Activated T-helper 1 cell treated with anti-CD3 and anti-CD28 coated beads, Interleukin-12 subunit alpha, Interleukin-12 subunit beta, Interleukin-2, Interleukin-4 antibody, amounts not matched to agents 30 ng/mL and 10 ng/mL and 1 ng/mL, durations not matched to agents 14 hours and 24 hours and 36 hours (primary cell): ENCODE results near the gene OMA1. TPM values are rescaled to one million over a fixed set of nuclear protein-coding genes. Genes with fewer than 3 reads are reported as not detected.
"Not testable (repeated sequence)": the region's sequence is repeated elsewhere in the genome, so short reads cannot be mapped to it uniquely, and the experiment has no call there.

Source experiments
- DNase-seq: peaks from one replicate; pipeline ENCODE4 v3.0.0; 2021; ENCODE audit warnings: low spot score
- H3K27ac Mint-ChIP-seq: one replicate; pipeline ENCODE4 v1.8.0; 2021; ENCODE audit warnings: mild to moderate bottlenecking, mixed read lengths
- H3K27me3 Mint-ChIP-seq: one replicate; pipeline ENCODE4 v1.8.0; 2022; ENCODE audit warnings: mild to moderate bottlenecking, moderate library complexity, mixed read lengths; ENCODE audit not compliant: insufficient read depth
- H3K36me3 Mint-ChIP-seq: one replicate; pipeline ENCODE4 v1.8.0; 2021; ENCODE audit warnings: low read depth, mixed read lengths
- H3K4me1 Mint-ChIP-seq: one replicate; pipeline ENCODE4 v1.8.0; 2021; ENCODE audit warnings: low read depth, mixed read lengths
- H3K4me3 Mint-ChIP-seq: one replicate; pipeline ENCODE4 v1.8.0; 2021; ENCODE audit warnings: mild to moderate bottlenecking, moderate library complexity, mixed read lengths
- H3K9me3 Mint-ChIP-seq: one replicate; pipeline ENCODE4 v1.8.0; 2021; ENCODE audit warnings: mixed read lengths
- intact Hi-C: fragments of 100-400 bp; cut with micrococcal nuclease; formaldehyde crosslinking; loops from one replicate; pipeline ENCODE4 v1.15.1; 2024
- total RNA-seq: library from RNA; stranded (reverse); gene quantifications from 2 replicates; pipeline ENCODE4 v1.2.3, GENCODE V29; 2022

The OMA1 gene
- total RNA-seq, 1 donor from 2014 or later, result 12.9 TPM

- peaks cover 29% of the 10 kb centered on the region for H3K4me1 Mint-ChIP-seq
- H3K36me3 Mint-ChIP-seq, H3K4me3 Mint-ChIP-seq, H3K27ac Mint-ChIP-seq, intact Hi-C loops, DNase-seq, H3K9me3 Mint-ChIP-seq: not testable (repeated sequence)
- H3K27me3 Mint-ChIP-seq, result peaks cover 66% of the 10 kb centered on the region
These were observed 35.6 kb upstream of the OMA1 start for GRCh38 chr1:58582143-58582542.

GRCh38 chr1:58581641-58582040, 35.1 kb upstream of the OMA1 start:
- no peak overlapping the region for H3K4me3 Mint-ChIP-seq
- intact Hi-C loops, result no loop called here
- H3K9me3 Mint-ChIP-seq, result no peaks in the 10 kb centered on the region

GRCh38 chr1:58580186-58580585, 33.7 kb upstream of the OMA1 start:
- no peak overlapping the region for H3K27ac Mint-ChIP-seq
- DNase-seq, result no peak
- intact Hi-C loops, result no loop called here
- no peaks in the 10 kb centered on the region for H3K9me3 Mint-ChIP-seq
- peaks cover 67% of the 10 kb centered on the region for H3K27me3 Mint-ChIP-seq
- peaks cover 6% of the 10 kb centered on the region for H3K36me3 Mint-ChIP-seq
- H3K4me1 Mint-ChIP-seq, result peaks cover 37% of the 10 kb centered on the region
- no peak overlapping the region for H3K4me3 Mint-ChIP-seq

More at GRCh38 chr1:58581641-58582040, 35.1 kb upstream of the OMA1 start:
- Mint-ChIP-seq H3K27me3 (peaks cover 64% of the 10 kb centered on the region), H3K27ac (no peak overlapping the region), H3K36me3 (peaks cover 3% of the 10 kb centered on the region), H3K4me1 (peaks cover 29% of the 10 kb centered on the region)
- DNase-seq, result no peak

- peak overlapping the region; percentile 84 for H3K27ac Mint-ChIP-seq
- no peak for DNase-seq
- peaks cover 40% of the 10 kb centered on the region for H3K4me1 Mint-ChIP-seq
- intact Hi-C loops, result loop anchor here (10.0 kb wide), 1 partner anchor 1153 kb away; the partner anchor contains the start of gene DAB1
- peaks cover 61% of the 10 kb centered on the region for H3K27me3 Mint-ChIP-seq
- H3K36me3 Mint-ChIP-seq, result peaks cover 8% of the 10 kb centered on the region
- peak overlapping the region; percentile 53 for H3K4me3 Mint-ChIP-seq
- no peaks in the 10 kb centered on the region for H3K9me3 Mint-ChIP-seq
These were observed 31.1 kb upstream of the OMA1 start for GRCh38 chr1:58577654-58578030.

GRCh38 chr1:58576727-58577653, 30.5 kb upstream of the OMA1 start, which contains the start of gene TACSTD2:
TSS of gene TACSTD2 (minus strand) at chr1:58577252. CDS start at chr1:58577156, 96 bp downstream.
- intact Hi-C loops, result loop anchor here (10.0 kb wide), 1 partner anchor 1152 kb away; the partner anchor contains the start of gene DAB1
- peak within 1 kb of the TSS; percentile 84 for H3K27ac Mint-ChIP-seq

GRCh38 chr1:58576325-58576726, 29.8 kb upstream of the OMA1 start:
- Mint-ChIP-seq H3K27ac (peak overlapping the region; percentile 55), H3K4me1 (peaks cover 44% of the 10 kb centered on the region), H3K36me3 (peaks cover 8% of the 10 kb centered on the region), H3K27me3 (peaks cover 73% of the 10 kb centered on the region), H3K9me3 (no peaks in the 10 kb centered on the region), H3K4me3 (peak overlapping the region; percentile 77)
- intact Hi-C loops, result loop anchor here (10.0 kb wide), 1 partner anchor 1152 kb away; the partner anchor contains the start of gene DAB1
- DNase-seq, result no peak

More at GRCh38 chr1:58576727-58577653, 30.5 kb upstream of the OMA1 start, which contains the start of gene TACSTD2:
- no peak for DNase-seq
- Mint-ChIP-seq H3K36me3 (peaks cover 8% of the 10 kb centered on the region), H3K4me1 (peaks cover 44% of the 10 kb centered on the region), H3K4me3 (peak within 1 kb of the TSS; percentile 77), H3K9me3 (no peaks in the 10 kb centered on the region), H3K27me3 (peaks cover 67% of the 10 kb centered on the region)

GRCh38 chr1:58575551-58576324, 29.2 kb upstream of the OMA1 start:
- Mint-ChIP-seq H3K4me3 (peak overlapping the region; percentile 77), H3K27me3 (peaks cover 71% of the 10 kb centered on the region), H3K27ac (peak overlapping the region; percentile 55), H3K9me3 (no peaks in the 10 kb centered on the region), H3K36me3 (peaks cover 8% of the 10 kb centered on the region), H3K4me1 (peaks cover 44% of the 10 kb centered on the region)
- no peak for DNase-seq
- intact Hi-C loops, result loop anchor here (10.0 kb wide), 1 partner anchor 1151 kb away; the partner anchor contains the start of gene DAB1

- Mint-ChIP-seq H3K27ac (no peak overlapping the region), H3K27me3 (peaks cover 74% of the 10 kb centered on the region), H3K9me3 (no peaks in the 10 kb centered on the region), H3K36me3 (peaks cover 8% of the 10 kb centered on the region), H3K4me3 (no peak overlapping the region), H3K4me1 (peaks cover 44% of the 10 kb centered on the region)
- intact Hi-C loops, result loop anchor here (1.0 to 10.0 kb wide), 2 partner anchors 9 to 1150 kb away; partner anchors contain the start of gene DAB1
- no peak for DNase-seq
These were observed 28.3 kb upstream of the OMA1 start for GRCh38 chr1:58574816-58575215.

GRCh38 chr1:58573705-58574591, 27.4 kb upstream of the OMA1 start:
- Mint-ChIP-seq H3K36me3 (peaks cover 8% of the 10 kb centered on the region), H3K9me3 (no peaks in the 10 kb centered on the region), H3K27ac (peak overlapping the region; percentile 26), H3K4me1 (peaks cover 44% of the 10 kb centered on the region), H3K27me3 (peaks cover 74% of the 10 kb centered on the region), H3K4me3 (peak overlapping the region; percentile 41)
- intact Hi-C loops, result loop anchor here (1.0 to 10.0 kb wide), 5 partner anchors 10 to 1149 kb away; partner anchors contain the start of genes DAB1 and OMA1
- peak; percentile 67 for DNase-seq

GRCh38 chr1:58573138-58573537, 26.6 kb upstream of the OMA1 start:
- Mint-ChIP-seq H3K4me1 (peaks cover 44% of the 10 kb centered on the region), H3K4me3 (no peak overlapping the region), H3K27ac (no peak overlapping the region), H3K9me3 (no peaks in the 10 kb centered on the region), H3K36me3 (peaks cover 8% of the 10 kb centered on the region), H3K27me3 (peaks cover 74% of the 10 kb centered on the region)
- DNase-seq, result no peak
- intact Hi-C loops, result loop anchor here (1.0 to 10.0 kb wide), 4 partner anchors 27 to 1148 kb away; partner anchors contain the start of genes DAB1 and OMA1

GRCh38 chr1:58572690-58573089, 26.2 kb upstream of the OMA1 start:
- H3K27me3 Mint-ChIP-seq, result peaks cover 71% of the 10 kb centered on the region
- H3K4me3 Mint-ChIP-seq, result no peak overlapping the region
- H3K27ac Mint-ChIP-seq, result no peak overlapping the region

More at GRCh38 chr1:58572690-58573089, 26.2 kb upstream of the OMA1 start:
- DNase-seq, result no peak
- Mint-ChIP-seq H3K9me3 (no peaks in the 10 kb centered on the region), H3K4me1 (peaks cover 43% of the 10 kb centered on the region), H3K36me3 (peaks cover 8% of the 10 kb centered on the region)
- intact Hi-C loops, result loop anchor here (1.0 to 10.0 kb wide), 4 partner anchors 26 to 1148 kb away; partner anchors contain the start of genes DAB1 and OMA1
